K562 (cell line): ENCODE results near the gene NDUFB10. TPM values are rescaled to one million over a fixed set of nuclear protein-coding genes. Genes with fewer than 3 reads are reported as not detected.
A peak's percentile ranks its signal among the peaks of the same experiment; 100 is the strongest.

Experiments
- ATAC-seq: fragments of 200-7000 bp; cut with Tn5 transposase; 3 replicates; pipeline ENCODE4 v1.9.1; 2020; ENCODE audit warnings: moderate library complexity
- BruUV-seq: library from RNA; stranded (reverse); fragments of 400-500 nt; replicated peaks from 2 replicates; lab custom pipeline; 2021; lab: Mats Ljungman, UMichigan
- CTCF ChIA-PET: fragments of 300-600 bp; formaldehyde crosslinking; extraction: SDS; loops from one replicate; lab custom pipeline; 2021; ENCODE audit warnings: low intra/inter-chr PET ratio; lab: Yijun Ruan, JAX
- POLR2A ChIA-PET: fragments of 300-600, 350-650 bp; sonication (Branson Sonifier 250); formaldehyde crosslinking; extraction: SDS; loops from one replicate; lab custom pipeline; 2021; ENCODE audit warnings: antibody characterized with exemption, inconsistent platforms; lab: Yijun Ruan, JAX
- DNase-seq, 4 experiments: peaks; one replicate each; pipeline versions ENCODE4 v3.0.0 to v3.0.0-alpha.2; 2011 to 2018; ENCODE audit warnings: low spot score in 3 of 4, mixed read lengths in 3 of 4; ENCODE audit errors: extremely low read depth in 1 of 4
- FAIRE-seq: peaks from 2 replicates; lab custom pipeline; 2011; peaks lifted over from hg19 to GRCh38; lab: Jason Lieb, UNC
- H2AFZ ChIP-seq: 2 replicates; pipeline ENCODE4 v1.6.0; 2011; ENCODE audit warnings: low read depth, low read length, control low read depth, inconsistent platforms
- H3K27ac ChIP-seq: fragments of 200-600 bp; 3 replicates; pipeline ENCODE4 v1.8.0; 2011; ENCODE audit warnings: low read depth, mild to moderate bottlenecking, control low read depth, inconsistent platforms, low read length, moderate library complexity, mixed read lengths; ENCODE audit errors: extremely low read depth
- H3K27me3 ChIP-seq, 2 experiments: fragments of 300-600 bp in 1 of 2; 2 replicates in 1 of 2; 3 replicates in 1 of 2; pipeline versions ENCODE4 v1.6.0 to v1.8.0; 2011; ENCODE audit warnings: inconsistent platforms in 2 of 2, low read length in 2 of 2, mild to moderate bottlenecking in 1 of 2, mixed read lengths in 1 of 2, moderate library complexity in 1 of 2; ENCODE audit not compliant: control insufficient read depth in 2 of 2, insufficient read depth in 2 of 2
- H3K36me3 ChIP-seq: fragments of 300-600 bp; 3 replicates; pipeline ENCODE4 v1.8.0; 2011; ENCODE audit warnings: mild to moderate bottlenecking, low read length, inconsistent platforms; ENCODE audit not compliant: control insufficient read depth, insufficient read depth
- H3K4me1 ChIP-seq, 2 experiments: fragments of 200-600 bp in 1 of 2; replicated peaks in 1 of 2; 2 replicates in 1 of 2; 3 replicates in 1 of 2; pipeline versions ENCODE4 v1.5.1 to v1.8.0; 2011; ENCODE audit warnings: inconsistent platforms in 2 of 2, low read length in 2 of 2, mild to moderate bottlenecking in 1 of 2, mixed read lengths in 1 of 2, moderate library complexity in 1 of 2; ENCODE audit not compliant: control insufficient read depth in 2 of 2, insufficient read depth in 2 of 2
- H3K4me2 ChIP-seq: 2 replicates; pipeline ENCODE4 v1.6.1; 2011; ENCODE audit warnings: low read length, control low read depth, inconsistent platforms, mixed read lengths; ENCODE audit not compliant: insufficient read depth
- H3K4me3 ChIP-seq: fragments of 200-600 bp; sonication (generic), shearing (Covaris generic); 2 replicates; pipeline ENCODE4 v1.5.1; 2016; ENCODE audit warnings: control low read depth, inconsistent platforms
- H3K79me2 ChIP-seq: fragments of 200-600 bp; 3 replicates; pipeline ENCODE4 v1.8.0; 2011; ENCODE audit warnings: low read length, inconsistent platforms; ENCODE audit not compliant: control insufficient read depth, insufficient read depth
- H3K9ac ChIP-seq, 2 experiments: 2 replicates each; pipeline versions ENCODE4 v1.6.0 to v1.6.1; 2011; ENCODE audit warnings: low read depth in 2 of 2, low read length in 2 of 2, control low read depth in 1 of 2, inconsistent platforms in 1 of 2, mild to moderate bottlenecking in 1 of 2, mixed read lengths in 1 of 2; ENCODE audit not compliant: insufficient read depth in 1 of 2
- H3K9me1 ChIP-seq: one replicate; pipeline ENCODE4 v1.6.0; 2011; ENCODE audit warnings: inconsistent platforms, mild to moderate bottlenecking, low read length, moderate library complexity; ENCODE audit not compliant: control insufficient read depth, insufficient read depth
- H3K9me3 ChIP-seq: replicated peaks from 2 replicates; pipeline ENCODE4 v1.5.1; 2011; ENCODE audit warnings: low read depth, low read length, inconsistent platforms; ENCODE audit not compliant: control insufficient read depth, insufficient read depth
- H4K20me1 ChIP-seq: replicated peaks from 2 replicates; pipeline ENCODE4 v1.6.1; 2011; ENCODE audit warnings: low read length, inconsistent platforms, mixed read lengths; ENCODE audit not compliant: control insufficient read depth, insufficient read depth
- COPS2 ChIP-seq: fragments of 450-650 bp; conservative IDR thresholded peaks from 2 replicates; pipeline ENCODE4 v1.6.1; 2016; ENCODE audit warnings: mild to moderate bottlenecking, moderate library complexity
- CTBP1 ChIP-seq: fragments of 450-650 bp; IDR thresholded peaks from 2 replicates; pipeline ENCODE4 v1.6.1; 2016; ENCODE audit warnings: borderline replicate concordance
- FOXP4 ChIP-seq: sonication (generic); formaldehyde crosslinking; IDR thresholded peaks from 2 replicates; pipeline ENCODE4 v1.8.0; 2022; ENCODE audit warnings: mild to moderate bottlenecking, missing genetic modification reagents, borderline replicate concordance
- L3MBTL2 ChIP-seq: fragments of 450-650 bp; IDR thresholded peaks from 2 replicates; pipeline ENCODE4 v1.6.1; 2016; ENCODE audit warnings: mild to moderate bottlenecking, moderate library complexity
- MAZ ChIP-seq, 2 experiments: fragments of 450-650 bp in 1 of 2; sonication (generic) in 1 of 2; formaldehyde crosslinking; IDR thresholded peaks in 1 of 2; conservative IDR thresholded peaks in 1 of 2; 2 replicates each; pipeline versions ENCODE4 v1.4.0 to v1.5.0; 2020; ENCODE audit warnings: mild to moderate bottlenecking in 1 of 2, missing genetic modification reagents in 1 of 2
- MTA3 ChIP-seq: fragments of 450-650 bp; formaldehyde crosslinking; IDR thresholded peaks from 2 replicates; pipeline ENCODE4 v1.6.1; 2017; ENCODE audit warnings: mild to moderate bottlenecking, borderline replicate concordance
- PTBP1 ChIP-seq: fragments of 200-400 bp; formaldehyde crosslinking; IDR thresholded peaks from 2 replicates; pipeline ENCODE4 v1.6.1; 2017; ENCODE audit warnings: low read depth, low read length
- RCOR1 ChIP-seq, 2 experiments: IDR thresholded peaks; 2 replicates each; pipeline ENCODE4 v1.6.1; 2012; ENCODE audit warnings: low read depth in 2 of 2, low read length in 2 of 2, borderline replicate concordance in 1 of 2, improper control_type of control experiment in 1 of 2
- SMARCE1 ChIP-seq: fragments of 450-650 bp; IDR thresholded peaks from 2 replicates; pipeline ENCODE4 v1.7.1; 2016; ENCODE audit warnings: mild to moderate bottlenecking
- TFAP4 ChIP-seq: sonication (generic); formaldehyde crosslinking; IDR thresholded peaks from 2 replicates; pipeline ENCODE4 v1.8.0; 2022; ENCODE audit warnings: missing genetic modification reagents, mild to moderate bottlenecking, moderate library complexity, borderline replicate concordance
- TRIM28 ChIP-seq: fragments of 450-650 bp; IDR thresholded peaks from 2 replicates; pipeline ENCODE4 v1.6.1; 2017
- WGBS: fragments of 100-300 bp; shearing (Covaris generic); methylation state at CpG from one replicate; pipeline ENCODE4 v1.1.6; 2016; ENCODE audit warnings: low coverage, mixed read lengths; ENCODE audit not compliant: insufficient coverage; ENCODE audit errors: missing lambda C conversion rate; 5-methylcytosine and 5-hydroxymethylcytosine counted together
- in situ Hi-C: fragments of 300-500 bp; cut with MboI; formaldehyde crosslinking; loops from 4 replicates; pipeline ENCODE4 v1.15.0; 2018; ENCODE audit warnings: inconsistent platforms, mixed read lengths
- intact Hi-C: fragments of 100-400 bp; cut with micrococcal nuclease; formaldehyde crosslinking; loops from 2 replicates; pipeline ENCODE4 v1.14.2; 2022
- polyA plus RNA-seq, 8 experiments: library from polyadenylated mRNA; depleted of rRNA in 4 of 8; stranded (reverse) in 5 of 8; unstranded in 3 of 8; fragments of >200 nt; fragmentation: Nextera tagmentation in 2 of 8; fragmentation: Illumina TruSeq in 1 of 8; extraction: Ambion mirVana in 2 of 8; extraction: Trizol in 1 of 8; gene quantifications; 2 replicates each; pipeline versions ENCODE4 v1.2.1 to v1.2.3, GENCODE V29; 2011 to 2014; ENCODE audit warnings: inconsistent platforms in 1 of 8, missing spikeins in 1 of 8
- total RNA-seq, 7 experiments: library from RNA; depleted of rRNA in 6 of 7; stranded (reverse); fragments of >200 nt in 6 of 7; fragmentation: Illumina TruSeq in 2 of 7; extraction: Trizol in 2 of 7; gene quantifications; 2 replicates each; pipeline versions ENCODE4 v1.2.1 to v1.2.3, GENCODE V29; 2011 to 2021; ENCODE audit warnings: low replicate concordance in 1 of 7
- TF ChIP-seq, protein P1 (sequence below), 3 experiments: IDR thresholded peaks in 2 of 3; conservative IDR thresholded peaks in 1 of 3; 2 replicates each; pipeline ENCODE4 v1.5.1; 2011 to 2012; ENCODE audit warnings: low read length in 3 of 3, mild to moderate bottlenecking in 3 of 3, control low read depth in 2 of 3, improper control_type of control experiment in 1 of 3, inconsistent platforms in 1 of 3, low read depth in 1 of 3, mixed read lengths in 1 of 3, moderate library complexity in 1 of 3; ENCODE audit not compliant: insufficient read depth in 2 of 3

NDUFB10 gene
- total and polyA plus RNA-seq, 9 of the 15 experiments (the other 6 are each of a cell fraction or from before 2014, with no cell fraction given) = 69.3 to 527 (median 161) TPM

DNA sequence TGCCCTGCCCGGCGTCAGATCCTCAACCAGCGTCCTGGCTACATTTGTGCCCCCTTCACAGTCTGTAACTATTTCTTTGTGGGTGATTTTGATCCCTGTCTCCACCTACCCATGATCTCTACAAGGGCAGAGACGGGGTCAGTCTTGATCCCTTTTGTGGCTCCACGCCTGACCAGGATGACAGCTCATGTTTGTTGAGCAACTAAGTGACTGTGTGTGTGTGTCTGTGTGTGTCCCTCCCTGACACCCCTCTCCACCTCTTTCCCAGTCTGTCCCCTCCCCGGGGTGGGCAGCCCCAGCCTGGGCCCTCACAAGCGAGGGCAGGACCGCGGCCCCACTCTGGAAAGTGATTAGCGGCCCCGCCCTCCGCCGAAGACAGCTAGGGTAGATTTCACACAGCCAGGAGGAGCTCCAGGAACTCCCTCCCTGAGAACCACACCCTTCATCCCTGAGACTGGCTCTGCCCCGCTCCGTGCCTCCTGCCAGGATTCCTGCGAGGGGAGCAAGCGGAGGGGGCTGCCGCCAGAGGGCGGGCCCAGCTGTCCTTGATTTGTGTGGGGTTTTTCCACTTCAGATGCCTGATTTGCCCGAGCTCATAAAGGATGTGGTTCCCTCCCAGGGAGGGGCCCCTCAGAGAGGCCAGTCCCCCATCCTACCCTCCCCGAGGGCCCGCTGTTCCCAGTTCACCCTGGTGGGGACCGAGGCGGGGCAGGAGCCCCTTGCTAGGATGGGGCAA lies 35.9 kb upstream of the NDUFB10 start:
- Histone ChIP-seq H3K27ac (no peak overlapping the region), H3K36me3 (no peaks in the 10 kb centered on the region), H3K27me3 (peaks cover 7 to 18% of the 10 kb centered on the region in 2 experiments; a peak in 3 of 5 replicates), H4K20me1 (0 out of 2 replicates have a peak, but pooled peaks cover 11% of the 10 kb centered on the region), H3K4me3 (no peak overlapping the region), H3K9me1 (no peaks in the 10 kb centered on the region), H3K4me2 (no peak overlapping the region), H3K9ac (peak overlapping the region in 1 of 2 experiments; percentile 81; a peak in 2 of 4 replicates), H3K79me2 (no peaks in the 10 kb centered on the region), H3K4me1 (peaks cover 12 to 46% of the 10 kb centered on the region in 2 experiments; a peak in 4 of 5 replicates), H2AFZ (no peak overlapping the region), H3K9me3 (no peaks in the 10 kb centered on the region)
- no peak for FAIRE-seq
- WGBS = 8% methylated on average over 21 of the region's 24 CpGs
- peak; percentile 63 for ATAC-seq
- TF ChIP-seq MTA3 (0 out of 2 replicates have a peak, but pooled peaks have one; percentile 24), RCOR1 (IDR thresholded peaks at IDR 0.05; ENCODE audit: borderline replicate concordance in 1 of 2, low read depth in 2 of 2, low read length in 2 of 2) (0 out of 4 replicates have a peak, but pooled peaks of 1 of the 2 experiments have one; percentile 6), CTBP1 (peak; percentile 19; the same call in 1 of the 2 replicates), MAZ (CRISPR knock-in tag; conservative IDR thresholded peaks at IDR 0.05 in 1 of 2, IDR thresholded peaks at IDR 0.05 in 1 of 2) (peak in 1 of 2 experiments; percentile 55; a peak in 1 of 4 replicates), SMARCE1 (no peak), PTBP1 (no peak), TRIM28 (no peak), TFAP4 (CRISPR knock-in tag) (peak; percentile 38; the same call in 1 of the 2 replicates), FOXP4 (CRISPR knock-in tag) (0 out of 2 replicates have a peak, but pooled peaks have one; percentile 39), COPS2 (no peak), L3MBTL2 (peak; percentile 27; the same call in 1 of the 2 replicates)
- TF ChIP-seq, protein P1, sequence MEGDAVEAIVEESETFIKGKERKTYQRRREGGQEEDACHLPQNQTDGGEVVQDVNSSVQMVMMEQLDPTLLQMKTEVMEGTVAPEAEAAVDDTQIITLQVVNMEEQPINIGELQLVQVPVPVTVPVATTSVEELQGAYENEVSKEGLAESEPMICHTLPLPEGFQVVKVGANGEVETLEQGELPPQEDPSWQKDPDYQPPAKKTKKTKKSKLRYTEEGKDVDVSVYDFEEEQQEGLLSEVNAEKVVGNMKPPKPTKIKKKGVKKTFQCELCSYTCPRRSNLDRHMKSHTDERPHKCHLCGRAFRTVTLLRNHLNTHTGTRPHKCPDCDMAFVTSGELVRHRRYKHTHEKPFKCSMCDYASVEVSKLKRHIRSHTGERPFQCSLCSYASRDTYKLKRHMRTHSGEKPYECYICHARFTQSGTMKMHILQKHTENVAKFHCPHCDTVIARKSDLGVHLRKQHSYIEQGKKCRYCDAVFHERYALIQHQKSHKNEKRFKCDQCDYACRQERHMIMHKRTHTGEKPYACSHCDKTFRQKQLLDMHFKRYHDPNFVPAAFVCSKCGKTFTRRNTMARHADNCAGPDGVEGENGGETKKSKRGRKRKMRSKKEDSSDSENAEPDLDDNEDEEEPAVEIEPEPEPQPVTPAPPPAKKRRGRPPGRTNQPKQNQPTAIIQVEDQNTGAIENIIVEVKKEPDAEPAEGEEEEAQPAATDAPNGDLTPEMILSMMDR (IDR thresholded peaks at IDR 0.05 in 2 of 3, conservative IDR thresholded peaks at IDR 0.05 in 1 of 3; ENCODE audit: insufficient read depth in 2 of 3, low read depth in 1 of 3, low read length in 3 of 3) = peak in 1 of 3 experiments; percentile 18; a peak in 1 of 6 replicates
- CTCF ChIA-PET = no interaction called here
- no TSS peak for BruUV-seq
- peak in 3 of 4 experiments; percentile 56 to 75 (median 69) for DNase-seq
- POLR2A ChIA-PET = interaction anchor here (0.8 to 1.2 kb wide), 4 partner anchors 21 to 149 kb away, joined by 3 to 5 read pairs (median 4); partner anchors contain the start of gene RPS2
- intact Hi-C loops = no loop called here
- in situ Hi-C loops = no loop called here
